COR-L47 (cell line): ENCODE measurements around the gene LPIN1.

ENCODE experiments used
- DNase-seq: peaks from one replicate; lab custom pipeline; 2025; lab: John Stamatoyannopoulos, UW

LPIN1 gene

DNA sequence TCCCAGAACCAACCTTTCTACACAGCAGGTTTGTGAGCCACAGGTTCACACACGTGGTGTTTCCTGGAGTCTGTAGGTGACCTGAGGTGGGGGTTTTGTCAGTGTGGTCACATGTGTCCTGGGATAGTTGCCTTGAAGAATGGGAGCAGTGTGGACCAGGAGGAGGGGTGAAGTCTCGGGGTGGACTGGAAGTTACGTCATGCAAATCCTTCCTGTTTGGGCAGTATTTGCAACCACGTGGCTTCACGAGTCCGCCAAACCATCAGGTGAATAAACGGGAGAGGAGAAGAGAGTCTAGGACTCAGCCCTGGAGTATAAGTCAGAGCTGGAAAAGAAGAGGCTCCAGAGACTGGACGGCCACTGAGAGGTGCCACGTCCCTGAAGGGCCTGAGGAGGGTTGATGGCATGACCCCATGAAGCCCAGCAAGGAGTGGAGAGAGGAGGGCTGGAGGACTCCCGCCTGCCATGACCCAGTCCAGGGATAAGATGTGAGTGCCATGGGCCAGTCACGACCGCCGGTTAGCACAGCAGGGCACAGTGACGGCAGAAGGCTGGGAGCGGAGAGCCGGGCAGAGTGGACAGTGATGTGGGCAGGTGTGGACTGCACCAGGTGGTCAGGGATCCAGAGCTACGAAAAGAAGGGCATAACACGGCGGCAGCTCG, 16.5 kb downstream of the LPIN1 start:
- DNase-seq = no peak

DNA sequence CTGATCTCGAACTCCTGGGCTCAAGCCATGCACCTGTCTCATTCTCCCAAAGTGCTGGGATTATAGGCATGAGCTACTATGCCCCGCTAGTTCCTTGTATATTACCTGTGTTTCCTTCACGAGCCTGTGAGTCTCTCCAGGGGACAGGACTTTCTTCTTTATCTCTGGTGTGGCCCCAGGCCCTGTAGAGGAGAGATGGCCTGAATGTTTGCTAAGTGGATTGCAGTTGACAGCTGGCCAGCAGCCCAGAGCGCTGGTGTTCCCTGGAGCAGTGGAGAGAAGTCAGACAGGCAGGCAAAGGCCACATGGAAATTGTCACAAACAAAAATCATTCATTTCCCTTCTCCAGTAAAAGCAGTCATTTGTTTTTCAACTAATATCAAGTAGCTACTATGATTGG, 17.9 kb downstream of the LPIN1 start:
- DNase-seq = peak; percentile 57

DNA sequence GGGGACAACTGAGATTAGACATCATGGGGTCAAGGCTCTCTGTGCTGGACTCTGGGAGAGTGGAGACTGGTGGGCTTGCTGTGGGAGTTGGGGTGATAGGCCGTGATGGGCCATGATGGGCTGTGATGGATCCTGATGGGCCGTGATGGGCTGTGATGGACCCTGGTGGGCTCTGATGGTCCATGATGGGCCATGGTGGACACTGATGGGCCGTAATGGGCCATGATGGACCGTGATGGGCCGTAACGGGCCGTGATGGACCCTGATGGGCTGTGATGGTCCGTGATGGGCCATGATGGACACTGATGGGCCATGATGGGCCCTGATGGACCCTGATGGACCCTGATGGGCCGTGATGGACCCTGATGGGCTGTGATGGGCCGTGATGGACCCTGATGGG, 18.5 kb downstream of the LPIN1 start:
- no peak for DNase-seq

DNA sequence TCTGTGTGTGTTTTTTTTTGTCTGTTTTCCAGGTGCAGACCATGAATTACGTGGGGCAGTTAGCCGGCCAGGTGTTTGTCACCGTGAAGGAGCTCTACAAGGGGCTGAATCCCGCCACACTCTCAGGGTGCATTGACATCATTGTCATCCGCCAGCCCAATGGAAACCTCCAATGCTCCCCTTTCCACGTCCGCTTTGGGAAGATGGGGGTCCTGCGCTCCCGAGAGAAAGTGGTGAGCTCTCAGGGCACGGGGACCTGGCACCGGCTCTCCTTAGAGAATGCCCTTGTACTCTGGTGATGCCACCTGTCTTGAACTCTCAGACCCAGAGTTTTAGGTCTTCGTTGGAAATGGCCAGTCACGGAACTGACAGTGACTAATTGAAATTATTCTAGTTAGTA, 19.1 kb downstream of the LPIN1 start:
- no peak for DNase-seq

DNA sequence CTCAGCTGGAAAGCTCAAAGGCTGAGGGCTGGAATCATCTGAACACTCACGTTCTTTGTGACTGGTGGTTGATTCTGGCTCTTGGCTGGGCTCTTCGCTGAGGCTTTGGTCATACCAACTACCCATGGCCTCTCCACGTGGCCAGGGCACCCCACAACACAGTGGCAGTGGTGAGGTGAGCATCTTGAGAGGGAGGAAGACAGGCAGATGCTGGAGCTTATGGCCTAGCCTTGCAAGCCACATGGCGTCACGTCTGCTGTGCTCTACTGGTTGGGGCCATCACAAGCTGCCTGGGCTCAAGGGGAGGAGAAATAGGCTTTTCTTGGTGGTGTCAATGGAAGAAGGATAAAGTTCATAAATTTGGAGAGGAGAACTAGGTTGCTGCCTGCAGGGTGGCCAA, 19.6 kb downstream of the LPIN1 start:
- no peak for DNase-seq

DNA sequence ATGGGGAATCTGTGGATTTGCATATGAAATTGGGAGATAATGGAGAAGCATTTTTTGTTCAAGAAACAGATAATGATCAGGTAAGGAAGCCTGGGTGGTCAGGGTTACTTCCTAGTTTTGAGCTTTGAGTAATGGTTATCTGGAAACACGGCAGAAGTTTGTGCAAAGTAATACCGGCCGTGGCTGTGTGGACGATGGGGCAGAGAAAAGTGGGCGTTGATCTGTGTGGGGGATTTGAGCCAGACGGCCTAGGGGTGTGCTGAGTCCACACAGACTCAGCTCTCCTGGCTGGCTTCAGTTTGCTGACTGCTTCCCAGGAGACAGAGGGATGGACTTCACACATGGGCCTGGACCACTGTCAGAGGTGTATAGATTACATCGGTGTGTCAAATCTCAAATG, 21.3 kb downstream of the LPIN1 start:
- DNase-seq = no peak

DNA sequence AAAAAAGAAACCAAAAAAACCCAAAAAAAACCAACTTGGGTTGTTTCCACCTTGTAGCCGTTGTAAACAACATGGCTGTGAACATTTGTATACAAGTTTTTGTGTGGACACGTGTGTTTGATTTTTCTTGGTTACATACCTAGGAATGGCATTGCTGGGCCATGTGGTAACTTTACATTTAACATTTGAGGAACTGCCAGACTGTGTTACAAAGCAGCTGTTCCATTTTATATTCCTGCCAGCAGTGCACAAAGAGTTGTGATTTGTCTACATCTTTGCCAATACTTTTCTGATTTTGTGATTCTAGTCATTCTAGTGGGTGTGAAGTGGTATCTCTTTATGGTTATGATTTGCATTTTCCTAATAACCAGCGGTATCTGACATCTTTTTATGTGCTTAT, 22.5 kb downstream of the LPIN1 start:
- DNase-seq = no peak

DNA sequence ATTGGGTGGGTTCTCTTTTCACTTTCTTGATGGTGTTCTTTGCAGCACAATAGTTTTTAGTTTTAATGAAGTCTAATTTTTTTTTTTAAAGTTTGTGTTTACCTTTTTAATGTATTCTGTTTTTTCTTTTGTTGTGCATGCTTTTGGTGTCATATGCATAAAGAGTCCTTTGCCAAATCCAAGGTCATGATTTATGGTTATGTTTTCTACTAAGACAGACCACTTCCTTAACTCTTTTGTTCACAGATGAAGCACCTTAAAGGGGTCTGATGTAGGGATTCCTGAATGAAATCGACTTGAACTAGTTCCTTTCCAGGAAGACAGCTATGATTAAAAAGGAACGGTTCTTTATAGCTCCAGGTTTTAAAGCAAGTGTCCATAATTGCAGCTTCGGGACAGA, 23.1 kb downstream of the LPIN1 start:
- no peak for DNase-seq

DNA sequence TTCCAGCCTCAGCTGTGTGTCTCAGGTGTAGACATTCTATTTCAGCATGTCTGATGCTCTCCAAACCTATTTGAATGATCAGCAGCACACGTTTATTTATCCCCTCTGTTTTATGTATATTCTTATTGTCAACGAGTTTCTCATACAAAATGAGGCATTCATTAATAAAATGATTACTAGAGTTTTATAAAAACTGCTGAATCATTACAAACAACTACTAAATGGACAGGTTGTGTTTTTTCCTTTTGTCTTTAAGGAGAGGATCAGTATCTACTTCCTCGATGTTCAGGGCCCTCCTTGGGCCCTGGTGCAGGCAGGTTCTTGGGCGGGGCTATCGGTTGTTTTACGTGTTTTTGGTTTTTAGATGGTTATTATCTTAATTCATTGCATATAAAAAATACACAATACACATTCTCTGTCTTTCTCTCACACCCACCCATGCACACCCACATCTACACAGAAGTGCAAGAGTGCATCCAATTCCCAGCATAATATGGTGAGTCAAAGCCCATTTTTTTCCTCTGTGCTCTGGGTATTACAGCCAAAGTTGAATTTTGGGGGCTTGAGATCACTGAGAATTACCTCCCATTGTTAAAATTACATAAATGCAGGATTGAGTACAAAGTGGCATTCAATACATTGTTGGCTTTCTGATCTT, 24.2 kb downstream of the LPIN1 start:
- DNase-seq = no peak

DNA sequence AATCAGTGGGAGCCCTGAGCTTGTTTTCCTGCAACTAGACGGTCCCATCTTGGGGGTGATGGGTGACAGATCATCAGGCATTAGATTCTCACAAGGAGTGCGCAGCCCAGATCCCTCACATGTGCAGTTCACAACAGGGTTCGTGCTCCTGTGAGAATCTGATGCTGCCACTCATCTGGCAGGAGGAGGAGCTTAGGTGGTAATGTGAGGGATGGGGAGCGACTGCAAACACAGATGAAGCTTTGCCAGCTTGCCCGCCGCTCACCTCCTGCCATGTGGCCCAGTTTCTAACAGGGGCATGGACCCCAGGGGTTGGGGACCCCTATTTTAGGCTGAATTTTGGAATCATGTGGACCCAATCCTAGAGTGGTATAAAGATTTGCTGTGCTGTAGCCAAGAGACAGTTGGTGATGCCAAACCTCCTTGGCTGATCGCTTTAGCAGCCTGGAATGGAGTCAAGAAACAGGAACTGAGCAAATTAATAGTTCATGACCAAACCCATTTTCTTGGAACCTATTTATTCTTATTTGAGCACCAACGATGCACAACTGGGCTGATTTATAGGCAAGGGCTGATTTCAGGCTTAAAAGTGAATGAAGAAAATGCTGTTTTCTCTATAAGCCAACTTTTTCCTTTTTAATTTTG, 25.7 kb downstream of the LPIN1 start:
- no peak for DNase-seq

DNA sequence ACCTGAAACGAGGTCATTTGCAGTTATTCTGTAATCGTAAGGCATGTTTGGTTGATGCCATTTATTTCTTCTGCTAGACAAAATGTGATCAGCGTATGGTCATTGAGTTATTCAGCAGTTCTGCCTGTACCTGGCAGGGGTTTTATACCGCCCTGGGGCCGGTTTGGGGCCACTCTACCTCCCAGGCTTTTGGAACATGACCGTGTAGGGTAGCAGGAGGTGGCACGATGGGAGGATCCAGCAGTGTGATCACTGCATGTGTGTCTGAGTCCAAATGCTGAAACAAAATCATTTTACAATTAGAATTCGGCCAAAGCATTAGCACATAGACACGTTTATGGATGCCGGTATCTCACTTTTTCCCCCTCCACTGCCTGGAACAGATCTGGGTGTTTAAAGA, 26.7 kb downstream of the LPIN1 start:
- no peak for DNase-seq

DNA sequence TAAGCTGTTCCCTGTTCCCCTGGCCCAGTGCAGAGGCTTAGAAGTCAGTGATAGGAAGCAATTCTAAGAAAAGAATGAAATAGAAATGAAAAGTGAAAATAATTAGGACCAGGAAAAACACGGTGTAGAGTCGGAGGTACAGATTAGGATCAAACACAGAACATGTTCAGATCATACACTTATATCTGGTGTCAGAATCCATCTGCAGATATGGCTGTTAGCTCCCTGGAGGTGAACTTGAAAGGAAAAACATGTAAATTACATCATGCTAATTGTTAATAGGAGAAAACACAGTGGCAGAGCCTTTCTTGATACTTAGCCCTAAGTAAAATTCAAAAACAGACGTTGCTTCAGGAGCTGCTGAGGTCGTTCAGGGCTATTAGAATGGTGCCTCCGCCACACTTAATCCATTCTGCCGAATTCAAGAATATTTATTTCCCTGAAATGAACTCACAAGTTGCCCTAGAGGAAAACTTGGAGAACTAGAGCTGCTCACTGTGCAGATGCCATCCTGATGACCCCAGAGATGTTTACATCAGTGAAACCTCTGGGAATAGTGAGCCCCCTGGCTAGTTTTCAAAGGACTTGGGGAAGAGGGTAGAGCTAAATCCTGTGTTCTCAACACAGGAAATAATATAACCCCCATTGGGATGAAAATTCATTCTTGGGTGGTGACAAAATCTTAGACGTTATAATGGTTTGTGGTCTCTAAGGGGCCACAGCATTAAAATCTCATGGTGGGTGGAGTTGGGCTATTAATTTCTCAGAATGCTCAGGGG, 27.5 kb downstream of the LPIN1 start:
- no peak for DNase-seq

DNA sequence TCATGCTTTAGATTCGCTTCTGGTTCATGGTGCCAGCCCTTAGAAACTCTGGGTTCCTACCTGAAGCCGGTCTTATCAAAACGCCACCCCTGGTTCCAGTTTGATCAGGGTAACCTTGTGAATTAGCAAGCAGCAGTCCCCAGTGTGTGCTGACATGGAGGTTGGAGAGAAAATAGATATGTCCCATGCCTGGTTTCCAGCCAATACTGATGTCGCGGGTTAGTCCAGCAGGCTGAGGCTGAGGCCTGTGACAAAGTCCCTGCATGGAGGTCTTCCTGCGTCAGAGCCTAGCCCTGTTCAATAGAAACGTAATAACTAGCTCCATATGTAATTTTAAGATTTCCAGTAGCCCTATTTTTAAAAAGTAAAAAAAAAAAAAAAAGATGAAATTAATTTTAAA, 28.2 kb downstream of the LPIN1 start:
- DNase-seq = no peak

DNA sequence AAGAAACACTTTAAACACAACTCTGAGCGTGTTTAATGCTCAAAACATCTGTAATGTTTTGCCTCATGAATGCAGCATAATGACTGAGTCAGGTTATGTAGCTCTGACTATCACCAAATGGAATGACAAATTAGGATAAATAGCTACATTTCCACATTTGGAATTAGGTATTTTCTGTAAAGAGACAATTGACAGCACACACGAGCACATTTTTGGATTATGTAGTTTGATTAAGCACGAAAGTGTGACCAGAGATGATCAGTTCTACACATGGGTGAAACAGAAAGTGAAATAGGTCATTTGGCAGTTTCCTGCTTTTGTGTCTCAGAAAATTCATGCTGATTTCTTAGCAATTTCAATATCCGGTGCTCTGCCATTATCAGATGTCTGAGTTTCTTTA, 29.0 kb downstream of the LPIN1 start:
- DNase-seq = no peak

DNA sequence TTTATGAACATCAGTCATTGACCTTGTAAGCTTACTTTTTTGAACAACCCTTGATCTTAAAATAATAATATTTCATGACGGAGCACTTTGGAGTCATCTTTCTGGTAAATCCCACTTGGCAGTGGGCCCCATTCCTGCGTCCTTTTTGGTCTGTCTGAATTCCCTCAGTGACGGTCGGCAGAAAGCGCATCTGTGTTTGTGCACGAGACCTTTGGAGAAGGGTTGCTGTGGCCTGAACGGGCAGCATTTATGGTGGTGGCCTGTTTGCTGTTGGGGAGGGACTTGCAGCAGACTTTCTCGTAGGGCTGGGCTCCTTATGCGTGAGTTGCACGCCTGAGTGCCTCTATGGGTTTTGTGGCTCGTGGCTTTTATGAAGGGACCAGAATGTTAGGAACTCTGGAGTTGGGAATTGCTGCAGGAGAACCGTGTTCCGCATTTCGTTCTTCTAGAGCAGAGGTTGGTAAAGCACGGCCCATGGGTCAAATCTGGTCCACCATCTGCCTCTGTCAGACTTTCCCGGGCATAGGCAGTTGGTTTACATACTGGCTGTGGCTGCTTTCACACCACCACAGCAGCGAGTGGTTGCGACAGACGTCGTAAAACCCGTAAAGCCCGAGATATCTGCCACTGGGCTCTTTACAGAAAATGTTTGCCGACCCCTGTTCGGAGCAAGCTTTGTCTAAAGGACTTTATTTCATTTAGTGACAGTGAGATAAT, 30.8 kb downstream of the LPIN1 start:
- DNase-seq = no peak

DNA sequence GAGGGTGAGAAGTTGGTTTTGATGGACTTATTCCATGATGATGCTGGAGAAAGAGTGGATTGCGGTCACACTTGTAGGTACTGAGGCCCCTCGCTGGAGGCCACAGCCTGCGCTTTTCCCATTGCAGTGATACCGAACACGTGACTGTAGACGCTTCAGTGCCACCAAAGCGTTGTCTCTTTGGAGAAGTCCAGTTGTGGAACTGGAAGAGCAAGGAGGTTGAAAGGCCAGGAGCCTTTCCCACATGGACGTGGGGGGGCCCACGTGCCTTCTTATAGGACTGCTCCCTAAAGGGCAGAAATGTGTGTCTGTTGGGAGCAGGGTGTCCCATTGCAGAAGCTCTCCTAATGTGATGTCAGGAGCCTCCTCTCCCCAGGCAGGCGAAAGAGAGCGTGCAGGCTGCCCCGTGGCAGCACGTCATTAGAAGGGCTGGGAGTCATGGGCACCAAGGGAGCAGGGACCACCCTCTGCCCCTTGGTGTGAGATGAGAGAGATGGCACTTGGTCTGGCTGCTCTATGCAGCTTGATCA, 31.5 kb downstream of the LPIN1 start:
- DNase-seq = no peak

DNA sequence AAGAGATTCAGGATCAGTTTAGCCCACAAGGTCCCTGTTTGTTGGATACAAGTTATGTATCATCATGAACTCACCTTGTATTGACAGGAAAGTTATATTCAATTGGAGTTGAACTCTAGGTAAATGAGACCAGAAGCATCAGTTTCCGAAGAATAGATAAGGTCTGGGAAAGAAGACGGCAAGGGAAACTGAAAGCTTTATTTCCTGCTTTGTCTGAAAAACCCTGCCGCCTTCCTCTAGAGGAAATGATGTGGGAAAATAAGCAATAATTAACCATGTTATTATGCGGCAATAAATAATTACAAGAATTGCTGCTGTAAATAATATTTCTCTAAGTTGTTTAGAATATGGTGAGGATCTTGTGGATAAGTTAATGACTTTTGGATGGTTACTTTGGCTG, 32.0 kb downstream of the LPIN1 start:
- no peak for DNase-seq

DNA sequence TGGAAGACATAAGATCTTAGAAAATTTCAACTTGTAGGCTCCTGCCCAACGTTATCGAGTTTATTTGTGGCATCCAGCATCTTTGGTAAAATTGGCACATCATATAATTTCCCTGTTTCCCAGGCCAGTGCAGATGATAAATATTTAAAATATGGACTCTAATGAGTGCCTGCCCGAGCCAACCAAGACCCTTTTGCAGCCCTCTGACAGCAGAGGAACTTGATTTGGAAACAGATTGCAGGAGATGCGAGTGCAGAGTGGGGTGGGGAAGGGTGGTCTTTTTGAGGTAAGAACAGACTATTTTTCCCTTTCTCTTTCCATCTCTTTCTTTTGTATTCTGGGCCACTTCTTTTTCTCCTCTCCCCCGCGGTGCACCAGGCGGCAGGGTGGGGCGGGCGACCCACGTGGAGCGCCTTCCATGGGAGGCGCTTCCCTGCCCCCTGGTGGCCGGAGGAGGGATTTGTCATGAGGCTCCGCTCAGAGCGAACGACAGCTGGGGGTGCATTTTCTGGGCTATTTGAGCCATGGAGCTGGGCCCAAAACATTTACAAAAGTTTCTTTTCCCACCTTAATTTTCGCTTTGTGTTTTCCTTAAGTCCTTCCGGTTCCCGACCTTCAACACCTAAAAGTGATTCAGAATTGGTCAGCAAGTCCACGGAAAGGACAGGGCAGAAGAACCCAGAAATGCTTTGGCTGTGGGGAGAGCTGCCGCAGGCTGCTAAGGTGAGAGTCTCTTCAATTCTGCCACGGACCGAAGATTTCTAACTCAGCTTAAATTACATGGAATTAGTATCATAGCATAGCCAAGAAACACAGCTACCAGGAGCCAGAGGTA, 32.7 kb downstream of the LPIN1 start:
- DNase-seq = peak; percentile 46

DNA sequence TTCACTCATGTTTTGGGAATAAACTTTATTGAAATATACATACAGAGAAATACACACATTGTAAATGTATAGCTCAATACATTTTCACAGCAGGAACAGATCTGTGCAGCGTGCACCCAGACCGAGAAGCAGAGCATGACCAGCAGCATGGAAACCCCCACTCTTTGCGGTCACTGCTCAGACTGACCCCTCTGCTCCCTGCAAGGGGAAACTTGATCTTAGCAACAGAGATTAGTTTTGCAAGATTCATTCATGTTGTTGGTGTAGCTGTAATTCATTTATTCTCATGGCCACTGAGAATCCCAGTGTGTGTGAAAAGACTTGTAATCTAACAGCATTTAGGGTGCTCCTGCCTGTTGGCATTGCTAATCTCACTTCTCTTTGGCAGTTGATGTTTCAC, 35.2 kb downstream of the LPIN1 start:
- no peak for DNase-seq

DNA sequence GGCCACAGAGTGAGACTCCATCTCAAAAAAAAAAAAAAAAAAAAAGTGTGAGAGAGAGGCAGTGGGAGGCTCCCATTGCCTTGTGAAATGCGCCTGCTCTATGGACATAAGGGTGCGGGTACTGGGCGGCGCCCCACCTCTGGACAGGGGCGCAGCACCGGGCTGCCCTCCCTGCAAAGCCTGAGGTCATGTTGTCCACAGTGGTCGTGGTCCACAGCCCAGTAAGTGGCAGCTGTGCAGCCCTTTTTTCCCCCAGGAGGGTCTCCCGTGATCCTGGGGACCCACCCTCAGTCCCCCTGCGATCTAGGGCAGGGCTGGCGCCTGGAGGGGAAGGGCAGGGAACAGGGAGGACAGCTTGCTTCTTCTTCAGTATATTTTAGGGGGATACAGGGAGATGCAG, 37.8 kb downstream of the LPIN1 start:
- DNase-seq = no peak
